OCI-M1 (cell line): ENCODE data around the gene RHOC.

Experiments
- DNase-seq: peaks from one replicate; lab custom pipeline; 2025; lab: John Stamatoyannopoulos, UW

RHOC gene

DNA sequence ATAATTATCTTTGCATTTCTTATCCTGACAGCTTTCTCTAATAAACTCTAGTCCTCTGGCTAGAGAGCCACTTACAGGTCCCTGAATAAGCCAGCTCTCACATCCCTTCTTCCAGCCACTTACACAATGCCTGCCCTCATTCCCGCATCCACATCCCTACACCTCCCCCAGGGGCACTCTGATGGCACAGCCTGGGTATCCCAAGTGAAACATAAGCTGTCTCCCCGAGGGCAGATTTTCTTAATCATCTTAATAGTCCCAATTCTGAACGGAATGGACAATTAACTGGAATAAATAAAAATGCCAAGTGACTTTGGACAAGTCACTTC is 4.9 kb downstream of the RHOC start:
- no peak for DNase-seq

DNA sequence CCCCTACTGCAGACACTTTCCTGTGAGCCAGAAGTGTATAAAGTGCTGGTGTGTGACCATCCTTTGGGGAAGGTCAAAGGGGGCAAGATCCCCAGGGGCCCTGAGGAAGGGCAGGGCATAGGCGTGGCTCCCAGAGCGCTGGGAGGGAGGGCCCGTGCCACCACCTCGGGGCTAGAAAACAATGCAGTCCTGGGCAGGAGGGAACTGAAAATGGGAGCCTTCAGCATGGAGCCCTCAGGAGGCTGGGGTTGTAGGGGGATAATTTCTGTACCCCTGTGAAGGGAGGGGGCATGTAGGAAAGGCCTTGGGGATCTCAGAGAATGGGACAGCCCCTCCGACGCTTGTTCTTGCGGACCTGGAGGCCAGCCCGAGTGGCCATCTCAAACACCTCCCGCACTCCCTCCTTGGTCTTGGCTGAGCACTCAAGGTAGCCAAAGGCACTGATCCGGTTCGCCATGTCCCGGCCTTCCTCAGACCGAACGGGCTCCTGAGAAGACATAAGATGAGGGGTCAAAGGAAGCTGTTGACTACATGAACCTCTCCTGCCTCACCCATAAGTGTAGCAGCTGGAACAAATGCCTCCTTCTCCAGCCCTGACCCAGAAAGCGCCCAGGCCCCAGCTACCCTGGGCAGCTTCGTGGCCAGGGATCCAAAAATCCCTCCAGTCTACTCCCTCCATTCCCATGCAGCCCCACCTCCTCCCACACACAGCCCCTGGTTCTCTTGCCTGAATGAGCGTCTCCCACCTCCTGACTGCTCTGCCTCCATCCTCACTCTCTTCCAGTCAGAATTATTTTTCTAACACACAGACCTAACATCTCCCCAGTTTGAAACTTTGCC is 5.5 kb downstream of the RHOC start:
- DNase-seq, result peak; percentile 36

DNA sequence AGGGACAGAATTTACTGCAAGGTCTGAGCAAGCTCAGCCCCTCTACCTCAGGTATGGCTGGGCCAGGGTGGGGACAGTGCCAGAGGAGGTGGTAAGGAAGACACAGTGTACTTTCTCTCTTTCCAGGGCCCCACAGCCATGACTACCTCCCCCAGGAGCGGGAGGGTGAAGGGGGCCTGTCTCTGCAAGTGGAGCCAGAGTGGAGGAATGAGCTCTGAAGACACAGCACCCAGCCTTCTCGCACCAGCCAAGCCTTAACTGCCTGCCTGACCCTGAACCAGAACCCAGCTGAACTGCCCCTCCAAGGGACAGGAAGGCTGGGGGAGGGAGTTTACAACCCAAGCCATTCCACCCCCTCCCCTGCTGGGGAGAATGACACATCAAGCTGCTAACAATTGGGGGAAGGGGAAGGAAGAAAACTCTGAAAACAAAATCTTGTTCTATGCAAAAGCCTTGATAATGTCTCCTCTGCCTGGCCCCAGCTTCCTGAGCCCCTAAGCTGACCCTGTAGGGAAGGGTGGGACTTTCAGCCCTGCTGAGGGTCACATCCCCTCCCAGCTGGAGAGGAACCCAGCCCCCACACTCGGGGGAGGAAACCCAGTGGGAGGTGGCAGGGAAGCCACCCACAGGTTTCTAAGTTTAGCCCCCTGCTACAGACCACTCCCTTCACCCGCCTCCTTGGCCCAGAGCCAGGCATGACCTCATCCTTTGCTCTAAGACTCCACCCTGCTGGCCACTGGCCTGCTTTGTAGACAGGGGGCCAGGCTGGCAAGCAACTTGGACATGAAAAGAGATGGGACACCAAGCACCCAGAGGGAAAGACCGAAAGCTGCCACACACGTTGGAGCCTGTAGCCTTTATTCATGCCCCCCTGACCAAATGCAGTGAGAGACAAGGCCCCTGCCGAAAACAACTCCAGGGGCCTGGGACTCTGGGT is 6.4 kb downstream of the RHOC start:
- DNase-seq, result peak; percentile 99

DNA sequence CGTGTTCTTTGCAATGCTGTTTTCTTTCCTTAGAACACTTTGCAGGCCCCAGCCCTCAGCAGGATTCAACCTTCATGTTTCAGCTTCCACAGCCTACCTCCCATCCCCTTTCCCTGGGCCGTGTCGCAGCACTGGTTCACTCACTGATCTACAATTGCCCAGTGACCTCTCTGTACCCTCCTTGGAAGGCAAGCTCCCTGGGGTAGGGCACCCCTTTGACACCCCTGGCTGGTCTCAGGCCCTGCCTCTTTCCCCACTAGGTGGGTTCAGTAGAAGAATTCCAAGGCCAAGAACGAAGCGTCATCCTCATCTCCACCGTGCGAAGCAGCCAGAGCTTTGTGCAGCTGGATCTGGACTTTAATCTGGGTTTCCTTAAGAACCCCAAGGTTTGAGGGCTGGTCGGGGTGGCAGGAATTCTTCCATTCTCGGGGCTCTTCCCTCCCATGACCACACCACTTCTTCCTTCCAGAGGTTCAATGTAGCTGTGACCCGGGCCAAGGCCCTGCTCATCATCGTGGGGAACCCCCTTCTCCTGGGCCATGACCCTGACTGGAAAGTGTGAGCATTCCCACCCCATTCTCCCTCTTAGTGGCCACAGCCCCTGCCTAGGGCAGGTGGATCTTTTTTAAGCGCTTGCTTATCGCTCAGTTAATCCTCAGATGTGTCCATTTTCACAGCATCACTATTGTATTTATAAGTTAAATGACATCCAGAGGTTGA is 7.3 kb downstream of the RHOC start:
- no peak for DNase-seq

DNA sequence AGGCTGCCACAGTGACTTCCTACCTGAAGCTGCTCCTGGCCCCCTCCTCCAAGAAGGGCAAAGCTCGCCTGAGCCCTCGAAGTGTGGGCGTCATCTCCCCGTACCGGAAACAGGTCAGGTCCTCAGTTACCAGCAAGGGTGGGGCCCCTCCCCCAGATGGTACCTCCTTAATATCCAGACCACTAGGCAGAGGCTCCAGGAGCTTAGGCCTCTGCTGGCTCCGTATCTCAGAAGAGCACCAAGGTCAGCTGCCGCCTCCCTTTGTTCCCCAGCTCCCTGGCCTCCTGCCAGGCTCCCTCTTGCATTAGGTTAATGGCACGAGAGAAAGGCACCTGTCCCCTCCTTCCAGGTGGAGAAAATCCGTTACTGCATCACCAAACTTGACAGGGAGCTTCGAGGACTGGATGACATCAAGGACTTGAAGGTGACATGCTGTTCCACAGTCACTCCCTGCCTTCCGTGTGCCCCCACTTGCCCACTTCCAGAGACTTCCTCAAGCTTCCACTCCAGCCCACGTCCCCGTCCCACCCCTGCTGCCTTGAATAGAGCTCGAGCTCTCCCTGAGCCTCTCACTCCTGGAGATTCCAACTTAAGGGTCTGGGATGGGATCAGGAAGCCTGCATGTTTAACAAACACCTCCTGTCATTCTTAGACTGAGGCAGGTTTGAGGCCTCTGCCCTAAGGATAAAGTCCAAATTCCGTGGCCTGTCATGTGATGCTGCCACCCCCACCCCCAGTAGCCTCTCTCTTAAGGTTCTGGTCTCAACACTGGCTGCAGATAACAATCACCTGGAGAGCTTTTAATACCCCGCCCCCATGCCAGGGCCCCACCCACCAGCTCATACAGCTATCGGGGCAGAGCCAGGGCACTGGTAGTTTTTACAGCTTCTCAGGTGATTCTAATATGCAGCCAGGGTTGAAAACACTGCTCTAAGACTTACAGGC is 8.3 kb downstream of the RHOC start:
- peak; percentile 43 for DNase-seq

DNA sequence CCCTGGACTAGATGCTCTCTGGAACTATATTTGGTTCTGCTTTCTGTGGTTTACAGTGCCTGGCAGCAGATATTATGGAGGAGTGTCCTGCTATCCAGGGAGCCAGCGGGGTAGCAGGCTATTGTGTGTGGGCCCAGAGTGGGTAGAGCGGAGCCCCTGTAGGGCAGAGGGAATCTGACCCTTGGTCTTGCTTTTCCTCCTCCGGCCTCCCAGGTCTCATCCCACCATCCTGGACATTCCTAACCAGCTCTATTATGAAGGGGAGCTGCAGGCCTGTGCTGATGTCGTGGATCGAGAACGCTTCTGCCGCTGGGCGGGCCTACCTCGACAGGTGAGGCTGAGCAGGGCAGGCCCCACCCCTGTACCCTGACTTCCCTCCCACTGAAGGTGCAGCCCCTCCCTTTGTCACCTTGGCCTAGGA is 9.1 kb downstream of the RHOC start:
- DNase-seq, result peak; percentile 27

DNA sequence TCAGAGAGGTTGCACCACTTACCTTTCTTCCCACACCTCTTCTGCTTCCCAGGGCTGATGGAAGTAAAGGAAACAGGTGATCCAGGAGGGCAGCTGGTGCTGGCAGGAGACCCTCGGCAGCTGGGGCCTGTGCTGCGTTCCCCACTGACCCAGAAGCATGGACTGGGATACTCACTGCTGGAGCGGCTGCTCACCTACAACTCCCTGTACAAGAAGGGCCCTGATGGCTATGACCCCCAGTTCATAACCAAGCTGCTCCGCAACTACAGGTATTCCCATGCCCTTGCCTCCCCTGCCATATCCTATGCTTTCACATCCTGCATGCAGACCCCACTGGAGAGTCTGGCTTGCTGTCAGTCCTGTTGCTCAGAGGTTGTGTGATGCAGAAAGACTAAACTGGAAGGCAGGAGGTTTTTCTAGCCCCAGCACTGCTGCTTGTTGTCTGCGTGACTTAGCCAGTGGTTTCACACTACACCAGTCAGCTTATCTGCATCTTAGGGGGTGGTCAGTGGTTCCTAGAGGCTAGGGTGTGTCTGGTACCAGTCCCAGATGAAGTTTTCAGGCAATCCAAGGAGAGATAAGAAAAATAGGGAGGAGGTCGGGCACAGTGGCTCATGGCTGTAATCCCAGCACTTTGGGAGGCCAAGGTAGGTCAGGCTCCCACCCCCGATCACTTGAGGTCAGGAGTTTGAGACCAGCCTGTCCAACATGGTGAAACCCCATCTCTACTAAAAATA is 10.2 kb downstream of the RHOC start:
- DNase-seq, result peak; percentile 72

DNA sequence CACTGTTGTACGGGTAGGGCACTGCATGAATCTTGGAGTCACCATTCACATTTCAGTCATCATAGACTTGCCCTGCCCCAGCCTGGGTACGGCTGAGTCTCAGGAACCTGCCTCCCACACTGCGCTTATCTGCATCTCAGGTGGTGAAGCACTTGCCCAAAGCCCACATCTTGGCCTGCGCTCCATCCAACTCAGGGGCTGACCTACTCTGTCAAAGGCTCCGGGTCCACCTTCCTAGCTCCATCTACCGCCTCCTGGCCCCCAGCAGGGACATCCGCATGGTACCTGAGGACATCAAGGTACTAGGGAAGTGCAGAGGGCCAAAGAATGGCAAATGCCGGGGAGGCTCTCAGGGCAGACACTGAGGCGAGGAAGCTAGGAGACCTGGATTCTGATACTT is 11.7 kb downstream of the RHOC start:
- DNase-seq, result no peak

DNA sequence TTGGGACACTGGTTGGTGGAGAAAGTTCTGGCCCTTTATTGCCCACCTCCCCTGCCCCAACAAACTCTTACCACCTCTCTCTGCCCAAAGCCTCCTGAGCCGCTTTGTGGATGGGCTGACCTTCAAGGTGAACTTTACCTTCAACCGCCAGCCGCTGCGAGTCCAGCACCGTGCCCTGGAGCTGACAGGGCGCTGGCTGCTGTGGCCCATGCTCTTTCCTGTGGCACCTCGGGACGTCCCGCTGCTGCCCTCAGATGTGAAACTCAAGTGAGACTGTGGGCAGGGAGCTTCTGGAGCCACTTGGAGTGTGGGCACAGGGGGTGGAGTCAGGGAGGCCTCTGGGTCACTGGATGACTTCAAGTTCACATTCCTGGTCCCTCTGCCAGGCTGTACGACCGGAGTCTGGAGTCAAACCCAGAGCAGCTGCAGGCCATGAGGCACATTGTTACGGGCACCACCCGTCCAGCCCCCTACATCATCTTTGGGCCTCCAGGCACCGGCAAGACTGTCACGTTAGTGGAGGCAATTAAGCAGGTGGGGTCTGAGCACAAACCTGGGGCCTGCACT is 12.5 kb downstream of the RHOC start:
- no peak for DNase-seq

DNA sequence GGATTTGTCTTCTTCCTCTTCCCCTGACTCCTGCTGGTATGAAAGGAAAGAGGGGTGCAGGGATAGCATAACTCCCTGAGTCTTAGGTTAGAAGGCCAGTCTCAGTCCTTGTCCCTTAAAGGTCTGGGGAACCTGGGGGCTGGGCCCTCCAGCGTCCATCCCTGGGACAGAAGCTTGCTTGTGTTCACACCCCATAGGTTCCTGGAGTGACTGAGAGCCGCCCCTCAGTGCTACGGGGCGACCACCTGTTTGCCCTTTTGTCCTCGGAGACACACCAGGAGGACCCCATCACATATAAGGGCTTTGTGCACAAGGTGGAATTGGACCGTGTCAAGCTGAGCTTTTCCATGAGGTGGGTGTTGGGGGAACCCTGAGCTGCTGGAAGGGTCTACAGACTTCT is 13.1 kb downstream of the RHOC start:
- DNase-seq, result no peak

DNA sequence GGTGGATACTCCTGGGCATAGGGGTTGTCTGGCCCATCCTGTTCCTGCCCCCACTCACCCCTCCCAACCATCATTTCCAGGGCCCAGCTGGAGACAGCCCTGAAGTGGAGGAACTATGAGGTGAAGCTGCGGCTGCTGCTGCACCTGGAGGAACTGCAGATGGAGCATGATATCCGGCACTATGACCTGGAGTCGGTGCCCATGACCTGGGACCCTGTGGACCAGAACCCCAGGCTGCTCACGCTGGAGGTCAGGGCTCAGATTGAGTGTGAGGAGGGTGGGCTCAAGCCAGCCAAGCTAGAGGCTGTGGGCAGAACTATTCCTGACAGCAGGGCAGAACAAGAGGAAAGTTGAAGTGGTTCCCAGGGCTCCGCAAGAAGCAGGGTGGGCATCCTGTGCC is 14.2 kb downstream of the RHOC start:
- DNase-seq, result no peak

DNA sequence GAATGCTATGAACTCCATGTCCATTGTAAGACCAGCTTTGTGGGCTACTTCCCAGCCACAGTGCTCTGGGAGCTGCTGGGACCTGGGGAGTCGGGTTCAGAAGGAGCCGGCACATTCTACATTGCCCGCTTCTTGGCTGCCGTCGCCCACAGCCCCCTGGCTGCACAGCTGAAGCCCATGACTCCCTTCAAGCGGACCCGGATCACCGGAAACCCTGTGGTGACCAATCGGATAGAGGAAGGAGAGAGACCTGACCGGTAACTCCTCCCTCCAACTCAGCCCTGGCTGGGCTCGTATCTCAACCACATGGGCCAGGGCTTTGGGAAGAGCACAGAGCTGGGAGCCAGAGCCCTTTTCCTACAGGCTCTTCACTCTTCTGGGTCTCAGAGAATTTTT is 17.1 kb downstream of the RHOC start:
- DNase-seq, result no peak

DNA sequence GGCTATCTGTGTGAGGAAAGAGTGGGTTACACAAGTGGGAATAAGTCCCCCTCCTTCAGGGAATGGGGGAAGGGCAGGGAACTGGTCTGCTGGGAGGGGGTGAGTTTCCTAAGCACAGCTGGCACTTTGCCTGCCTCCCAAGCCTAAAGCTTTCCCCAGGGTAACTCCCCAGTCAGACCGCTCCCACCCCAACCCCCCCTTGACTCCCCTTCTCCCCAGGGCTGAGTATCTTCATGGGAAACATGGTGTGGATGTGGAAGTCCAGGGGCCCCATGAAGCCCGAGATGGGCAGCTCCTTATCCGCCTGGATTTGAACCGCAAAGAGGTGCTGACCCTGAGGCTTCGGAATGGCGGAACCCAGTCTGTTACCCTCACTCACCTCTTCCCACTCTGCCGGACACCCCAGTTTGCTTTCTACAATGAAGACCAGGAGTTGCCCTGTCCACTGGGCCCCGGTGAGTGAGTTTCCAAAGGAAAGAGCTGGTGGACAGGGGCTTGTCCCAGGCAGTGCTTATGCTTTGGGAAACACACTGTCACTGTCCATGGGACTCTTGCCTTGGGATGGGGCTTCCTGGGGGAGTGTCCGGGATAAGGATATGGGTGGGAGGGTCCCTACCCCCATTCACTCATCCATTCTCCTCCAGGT is 17.6 kb downstream of the RHOC start:
- no peak for DNase-seq

DNA sequence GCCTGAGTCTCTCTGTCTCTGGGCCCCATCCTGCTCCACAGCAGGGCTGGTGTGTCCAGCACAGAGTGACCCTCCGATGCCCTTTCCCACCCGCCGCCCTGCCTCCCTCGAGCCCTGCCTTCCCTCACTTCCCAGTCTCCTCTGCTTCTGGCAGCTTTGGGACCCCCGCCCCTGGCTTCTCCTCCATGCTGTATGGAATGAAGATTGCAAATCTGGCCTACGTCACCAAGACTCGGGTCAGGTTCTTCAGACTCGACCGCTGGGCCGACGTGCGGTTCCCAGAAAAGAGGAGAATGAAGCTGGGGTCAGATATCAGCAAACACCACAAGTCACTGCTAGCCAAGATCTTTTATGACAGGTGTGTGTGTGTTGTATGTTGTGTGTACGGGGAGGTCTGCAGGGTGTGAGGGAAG is 18.1 kb downstream of the RHOC start:
- DNase-seq, result no peak

DNA sequence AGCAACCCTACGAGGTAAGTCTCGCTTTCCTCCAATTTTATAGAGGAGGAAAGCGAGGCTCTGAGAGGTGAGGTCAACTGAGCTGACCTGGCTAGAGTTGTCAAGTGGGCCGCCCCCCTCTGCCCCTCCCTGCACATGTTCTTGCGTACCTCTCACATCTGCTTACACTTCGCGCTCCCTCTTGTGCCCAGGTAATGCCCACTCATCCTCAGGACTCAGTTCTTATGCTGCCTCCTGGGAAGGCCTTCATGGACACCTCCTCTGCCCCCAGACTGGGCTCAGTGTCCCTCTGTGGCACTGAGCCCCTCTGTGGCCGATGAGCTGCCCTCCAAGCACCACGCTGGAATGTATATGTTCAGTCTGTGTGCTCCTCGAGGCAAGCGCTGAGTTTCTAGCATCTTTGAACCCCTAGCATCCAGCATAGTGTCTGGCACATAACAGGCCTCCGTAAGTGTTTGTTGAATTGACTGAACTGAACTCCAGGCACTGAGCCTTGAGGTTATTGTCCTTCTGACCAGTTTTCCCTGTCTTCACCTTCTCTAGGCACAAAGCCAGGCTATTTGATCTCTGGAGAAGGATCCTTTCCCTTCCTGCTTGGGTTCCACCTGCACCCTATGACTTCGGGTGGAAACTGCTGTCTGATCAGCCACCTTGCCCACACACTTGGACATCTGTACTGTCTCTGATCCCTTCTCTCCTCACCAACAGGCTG is 19.0 kb downstream of the RHOC start:
- no peak for DNase-seq

DNA sequence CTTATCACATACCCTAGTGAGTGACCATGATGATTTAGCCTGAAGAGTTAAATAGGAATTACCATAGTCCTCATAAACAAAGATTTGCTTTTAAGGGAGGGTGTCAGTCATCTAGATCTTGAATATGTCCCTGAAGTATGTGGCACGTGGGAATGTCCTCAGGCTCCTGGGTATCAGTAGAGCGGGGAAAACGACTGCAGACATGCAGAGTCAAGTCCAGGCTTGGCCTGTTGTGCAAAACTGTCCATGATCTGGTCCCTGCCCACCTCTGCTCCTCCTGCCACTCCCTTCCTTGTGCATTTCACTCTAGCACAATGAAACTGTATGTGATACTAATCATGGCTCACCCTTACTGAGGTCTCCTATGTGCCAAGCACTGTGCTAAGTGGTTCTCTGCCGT is 19.6 kb downstream of the RHOC start:
- no peak for DNase-seq

DNA sequence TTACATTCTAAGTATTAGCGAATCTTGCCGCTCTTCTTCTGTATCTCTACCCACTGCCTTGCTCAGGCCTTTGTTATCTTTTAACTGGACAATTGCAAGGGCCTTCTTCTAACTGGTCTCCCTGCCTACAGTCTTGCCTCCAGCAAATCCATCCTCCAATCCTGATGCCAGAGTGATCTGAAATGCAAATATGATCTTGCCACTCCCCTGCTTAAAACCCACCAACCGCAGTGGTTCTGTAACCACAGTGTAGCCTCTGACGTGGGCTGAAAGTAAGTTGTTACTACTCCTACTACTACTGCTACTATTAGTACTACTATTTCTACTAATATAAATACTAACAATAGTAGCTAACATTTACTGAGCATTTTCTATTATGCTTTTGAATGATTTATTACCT is 20.1 kb downstream of the RHOC start:
- DNase-seq, result peak; percentile 83

DNA sequence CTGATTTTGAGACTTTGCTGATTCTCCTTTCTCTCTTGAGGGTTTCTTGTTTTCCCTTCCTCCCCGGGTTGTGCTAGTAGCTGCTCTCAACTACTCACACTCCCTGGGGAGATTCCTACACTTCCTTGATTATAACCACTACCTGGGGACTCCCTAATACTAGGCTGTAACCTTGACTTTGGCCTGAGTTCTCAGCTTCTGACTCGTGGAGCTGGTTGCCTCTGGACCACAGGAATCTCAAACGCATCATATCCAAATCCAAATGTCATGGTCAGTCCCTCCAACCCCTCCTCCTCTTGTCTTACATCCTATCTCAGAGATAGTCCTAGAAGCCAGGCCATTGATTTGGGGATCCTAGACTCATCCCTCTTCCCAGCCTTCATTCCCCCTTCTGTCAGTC is 20.5 kb downstream of the RHOC start:
- DNase-seq, result no peak

DNA sequence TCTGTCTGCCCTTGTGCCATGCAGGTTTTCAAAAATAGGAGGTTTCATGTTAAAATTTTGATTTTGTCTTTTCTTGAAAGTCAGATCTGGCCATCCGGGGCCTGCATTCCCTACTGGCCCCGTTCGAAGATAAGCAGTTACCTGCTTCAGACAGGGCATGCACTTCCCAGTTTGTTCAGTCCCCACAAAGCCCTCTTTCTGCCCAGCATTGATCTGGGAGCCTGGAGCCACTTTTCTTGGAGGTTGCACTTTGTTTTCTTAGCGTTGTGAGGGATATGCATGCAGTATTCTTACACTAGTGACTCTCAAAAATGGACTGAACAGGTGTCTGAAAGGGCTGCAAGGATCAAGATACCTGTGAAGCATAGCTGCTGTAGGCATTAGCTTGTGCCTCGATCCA is 21.0 kb downstream of the RHOC start:
- no peak for DNase-seq
